ENCODE results near the gene ST3GAL3. TPM values are rescaled to one million over a fixed set of nuclear protein-coding genes. Genes with fewer than 3 reads are reported as not detected.

ST3GAL3 gene
- total RNA-seq, 1 donor from 2014 or later = 13.6 TPM

GRCh38 chr1:43789604-43790550 lies 82.5 kb downstream of the ST3GAL3 start:
- H3K4me3 ChIP-seq = no peak overlapping the region
- H3K9ac ChIP-seq = no peak overlapping the region
- no peaks in the 10 kb centered on the region for H3K4me1 ChIP-seq
- no peak overlapping the region for H3K27ac ChIP-seq
- H3K4me2 ChIP-seq = no peak overlapping the region
- no peaks in the 10 kb centered on the region for H4K20me1 ChIP-seq (ENCODE audit: low read depth)
- Mint-ChIP-seq H3K9me3 (no peaks in the 10 kb centered on the region), H3K27me3 (ENCODE audit: insufficient read depth, low read depth) (peaks cover 2% of the 10 kb centered on the region), H3K4me1 (peaks cover under 1% of the 10 kb centered on the region), H3K36me3 (peaks cover 4% of the 10 kb centered on the region), H3K27ac (no peak overlapping the region), H3K4me3 (no peak overlapping the region)
- TF ChIP-seq EZH2 (IDR thresholded peaks at IDR 0.05) (no peak), EZH2phosphoT487 (IDR thresholded peaks at IDR 0.05) (no peak)
- TF ChIP-seq, protein P1, sequence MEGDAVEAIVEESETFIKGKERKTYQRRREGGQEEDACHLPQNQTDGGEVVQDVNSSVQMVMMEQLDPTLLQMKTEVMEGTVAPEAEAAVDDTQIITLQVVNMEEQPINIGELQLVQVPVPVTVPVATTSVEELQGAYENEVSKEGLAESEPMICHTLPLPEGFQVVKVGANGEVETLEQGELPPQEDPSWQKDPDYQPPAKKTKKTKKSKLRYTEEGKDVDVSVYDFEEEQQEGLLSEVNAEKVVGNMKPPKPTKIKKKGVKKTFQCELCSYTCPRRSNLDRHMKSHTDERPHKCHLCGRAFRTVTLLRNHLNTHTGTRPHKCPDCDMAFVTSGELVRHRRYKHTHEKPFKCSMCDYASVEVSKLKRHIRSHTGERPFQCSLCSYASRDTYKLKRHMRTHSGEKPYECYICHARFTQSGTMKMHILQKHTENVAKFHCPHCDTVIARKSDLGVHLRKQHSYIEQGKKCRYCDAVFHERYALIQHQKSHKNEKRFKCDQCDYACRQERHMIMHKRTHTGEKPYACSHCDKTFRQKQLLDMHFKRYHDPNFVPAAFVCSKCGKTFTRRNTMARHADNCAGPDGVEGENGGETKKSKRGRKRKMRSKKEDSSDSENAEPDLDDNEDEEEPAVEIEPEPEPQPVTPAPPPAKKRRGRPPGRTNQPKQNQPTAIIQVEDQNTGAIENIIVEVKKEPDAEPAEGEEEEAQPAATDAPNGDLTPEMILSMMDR (IDR thresholded peaks at IDR 0.05) = no peak
- peaks cover 4% of the 10 kb centered on the region for H3K79me2 ChIP-seq (ENCODE audit: low read depth)
- H2AFZ ChIP-seq (replicated peaks) = no peak overlapping the region
- no peaks in the 10 kb centered on the region for H3K9me3 ChIP-seq (ENCODE audit: low read depth)
- H3K27me3 ChIP-seq = no peaks in the 10 kb centered on the region
- DNase-seq (ENCODE audit: low spot score) = no peak
- no peaks in the 10 kb centered on the region for H3K36me3 ChIP-seq
- no peaks in the 10 kb centered on the region for H3F3A ChIP-seq (ENCODE audit: low read depth)

- H3K36me3 Mint-ChIP-seq = peaks cover 3% of the 10 kb centered on the region
- Histone ChIP-seq H3K36me3 (no peaks in the 10 kb centered on the region), H3K9ac (no peak overlapping the region), H3K27ac (no peak overlapping the region), H3K4me2 (no peak overlapping the region), H3K4me3 (no peak overlapping the region), H4K20me1 (ENCODE audit: low read depth) (no peaks in the 10 kb centered on the region), H3K79me2 (ENCODE audit: low read depth) (peaks cover 4% of the 10 kb centered on the region), H3F3A (ENCODE audit: low read depth) (no peaks in the 10 kb centered on the region), H2AFZ (replicated peaks) (no peak overlapping the region), H3K4me1 (no peaks in the 10 kb centered on the region), H3K9me3 (ENCODE audit: low read depth) (no peaks in the 10 kb centered on the region), H3K27me3 (no peaks in the 10 kb centered on the region)
- H3K4me1 Mint-ChIP-seq = no peaks in the 10 kb centered on the region
- H3K4me3 Mint-ChIP-seq = no peak overlapping the region
- TF ChIP-seq EZH2phosphoT487 (IDR thresholded peaks at IDR 0.05) = no peak
- TF ChIP-seq, protein P1 (IDR thresholded peaks at IDR 0.05) = no peak
- TF ChIP-seq EZH2 (IDR thresholded peaks at IDR 0.05) = no peak
- H3K27me3 Mint-ChIP-seq (ENCODE audit: insufficient read depth, low read depth) = peaks cover 2% of the 10 kb centered on the region
- no peak for DNase-seq (ENCODE audit: low spot score)
- no peak overlapping the region for H3K27ac Mint-ChIP-seq
- no peaks in the 10 kb centered on the region for H3K9me3 Mint-ChIP-seq
These were observed 83.9 kb downstream of the ST3GAL3 start for GRCh38 chr1:43791243-43791642.

- no peaks in the 10 kb centered on the region for H3K4me1 ChIP-seq
- Mint-ChIP-seq H3K4me3 (no peak overlapping the region), H3K36me3 (peaks cover 10% of the 10 kb centered on the region), H3K4me1 (peaks cover 4% of the 10 kb centered on the region), H3K27me3 (ENCODE audit: insufficient read depth, low read depth) (no peaks in the 10 kb centered on the region), H3K9me3 (no peaks in the 10 kb centered on the region), H3K27ac (no peak overlapping the region)
- no peaks in the 10 kb centered on the region for H3F3A ChIP-seq (ENCODE audit: low read depth)
- no peaks in the 10 kb centered on the region for H3K79me2 ChIP-seq (ENCODE audit: low read depth)
- TF ChIP-seq, protein P1 (IDR thresholded peaks at IDR 0.05) = no peak
- TF ChIP-seq EZH2phosphoT487 (IDR thresholded peaks at IDR 0.05) (no peak), EZH2 (IDR thresholded peaks at IDR 0.05) (no peak)
- no peak overlapping the region for H3K4me2 ChIP-seq
- no peaks in the 10 kb centered on the region for H4K20me1 ChIP-seq (ENCODE audit: low read depth)
- H2AFZ ChIP-seq (replicated peaks) = no peak overlapping the region
- no peaks in the 10 kb centered on the region for H3K9me3 ChIP-seq (ENCODE audit: low read depth)
- H3K36me3 ChIP-seq = no peaks in the 10 kb centered on the region
- no peak overlapping the region for H3K27ac ChIP-seq
- no peaks in the 10 kb centered on the region for H3K27me3 ChIP-seq
- no peak for DNase-seq (ENCODE audit: low spot score)
- H3K9ac ChIP-seq = no peak overlapping the region
- no peak overlapping the region for H3K4me3 ChIP-seq
These were observed 88.8 kb downstream of the ST3GAL3 start for GRCh38 chr1:43796111-43796581.
